Neural crest cell (in vitro differentiated cells): ENCODE data around the gene MELTF. TPM values are rescaled to one million over a fixed set of nuclear protein-coding genes. Genes with fewer than 3 reads are reported as not detected.

ENCODE experiments used
- DNase-seq: peaks from one replicate; pipeline ENCODE4 v3.0.0; 2021; ENCODE audit warnings: low read depth, mixed read lengths, low spot score
- H3K27ac Mint-ChIP-seq: one replicate; pipeline ENCODE4 v1.8.0; 2021; ENCODE audit warnings: mild to moderate bottlenecking, mixed read lengths; ENCODE audit not compliant: unreplicated experiment
- H3K27me3 Mint-ChIP-seq: 2 replicates; pipeline ENCODE4 v1.8.0; 2021; ENCODE audit warnings: low read depth, mild to moderate bottlenecking, mixed read lengths
- H3K36me3 Mint-ChIP-seq: 2 replicates; pipeline ENCODE4 v1.8.0; 2021; ENCODE audit warnings: low read depth, mild to moderate bottlenecking, mixed read lengths
- H3K4me1 Mint-ChIP-seq: 2 replicates; pipeline ENCODE4 v1.8.0; 2021; ENCODE audit warnings: mixed read lengths
- H3K4me3 Mint-ChIP-seq: one replicate; pipeline ENCODE4 v1.8.0; 2021; ENCODE audit warnings: mild to moderate bottlenecking, mixed read lengths
- H3K9me3 Mint-ChIP-seq: 2 replicates; pipeline ENCODE4 v1.8.0; 2021; ENCODE audit warnings: mixed read lengths
- total RNA-seq: library from RNA; stranded (reverse); gene quantifications from 2 replicates; pipeline ENCODE4 v1.2.1, GENCODE V29; 2021
- TF ChIP-seq, protein P1 (sequence below): fragments of 200-600 bp; sonication (generic); conservative IDR thresholded peaks from 2 replicates; pipeline ENCODE4 v1.5.0; 2021; ENCODE audit warnings: antibody characterized with exemption, mild to moderate bottlenecking

Gene MELTF
- total RNA-seq, 1 donor from 2014 or later, result 3.9 TPM

DNA sequence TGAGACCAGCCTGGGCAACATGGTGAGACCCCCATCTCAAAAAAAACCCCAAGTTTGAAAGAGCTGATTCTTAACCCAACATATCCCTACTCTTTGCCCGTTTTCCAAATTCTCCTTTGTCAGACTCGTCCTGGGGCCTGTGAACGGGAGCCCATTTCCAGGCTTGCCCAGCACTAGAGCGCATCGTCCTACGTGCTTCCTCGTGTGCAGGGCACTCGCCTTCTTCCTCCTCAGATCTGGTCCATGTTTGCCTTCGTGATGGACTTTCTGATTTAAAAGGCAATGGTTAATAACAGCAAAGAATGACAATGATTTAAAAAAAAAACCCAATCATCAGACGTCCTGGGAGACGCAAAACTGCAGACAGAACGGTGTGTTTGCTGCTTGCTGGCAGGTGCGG lies 10.1 kb downstream of the MELTF start:
- H3K9me3 Mint-ChIP-seq, result no peaks in the 10 kb centered on the region
- H3K4me3 Mint-ChIP-seq, result peak overlapping the region; percentile 13
- peaks cover 4% of the 10 kb centered on the region for H3K27me3 Mint-ChIP-seq
- H3K4me1 Mint-ChIP-seq, result peaks cover 41% of the 10 kb centered on the region
- TF ChIP-seq, protein P1, sequence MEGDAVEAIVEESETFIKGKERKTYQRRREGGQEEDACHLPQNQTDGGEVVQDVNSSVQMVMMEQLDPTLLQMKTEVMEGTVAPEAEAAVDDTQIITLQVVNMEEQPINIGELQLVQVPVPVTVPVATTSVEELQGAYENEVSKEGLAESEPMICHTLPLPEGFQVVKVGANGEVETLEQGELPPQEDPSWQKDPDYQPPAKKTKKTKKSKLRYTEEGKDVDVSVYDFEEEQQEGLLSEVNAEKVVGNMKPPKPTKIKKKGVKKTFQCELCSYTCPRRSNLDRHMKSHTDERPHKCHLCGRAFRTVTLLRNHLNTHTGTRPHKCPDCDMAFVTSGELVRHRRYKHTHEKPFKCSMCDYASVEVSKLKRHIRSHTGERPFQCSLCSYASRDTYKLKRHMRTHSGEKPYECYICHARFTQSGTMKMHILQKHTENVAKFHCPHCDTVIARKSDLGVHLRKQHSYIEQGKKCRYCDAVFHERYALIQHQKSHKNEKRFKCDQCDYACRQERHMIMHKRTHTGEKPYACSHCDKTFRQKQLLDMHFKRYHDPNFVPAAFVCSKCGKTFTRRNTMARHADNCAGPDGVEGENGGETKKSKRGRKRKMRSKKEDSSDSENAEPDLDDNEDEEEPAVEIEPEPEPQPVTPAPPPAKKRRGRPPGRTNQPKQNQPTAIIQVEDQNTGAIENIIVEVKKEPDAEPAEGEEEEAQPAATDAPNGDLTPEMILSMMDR, result no peak
- no peak for DNase-seq
- no peaks in the 10 kb centered on the region for H3K36me3 Mint-ChIP-seq
- peak overlapping the region; percentile 54 for H3K27ac Mint-ChIP-seq

- DNase-seq, result no peak
- TF ChIP-seq, protein P1, result no peak
- peaks cover 38% of the 10 kb centered on the region for H3K4me1 Mint-ChIP-seq
- no peaks in the 10 kb centered on the region for H3K9me3 Mint-ChIP-seq
- H3K27me3 Mint-ChIP-seq, result peaks cover 3% of the 10 kb centered on the region
- no peaks in the 10 kb centered on the region for H3K36me3 Mint-ChIP-seq
- H3K27ac Mint-ChIP-seq, result peak overlapping the region; percentile 54
- H3K4me3 Mint-ChIP-seq, result peak overlapping the region; percentile 13
Observed at GRCh38 chr3:197019021-197019420, 10.6 kb downstream of the MELTF start.

DNA sequence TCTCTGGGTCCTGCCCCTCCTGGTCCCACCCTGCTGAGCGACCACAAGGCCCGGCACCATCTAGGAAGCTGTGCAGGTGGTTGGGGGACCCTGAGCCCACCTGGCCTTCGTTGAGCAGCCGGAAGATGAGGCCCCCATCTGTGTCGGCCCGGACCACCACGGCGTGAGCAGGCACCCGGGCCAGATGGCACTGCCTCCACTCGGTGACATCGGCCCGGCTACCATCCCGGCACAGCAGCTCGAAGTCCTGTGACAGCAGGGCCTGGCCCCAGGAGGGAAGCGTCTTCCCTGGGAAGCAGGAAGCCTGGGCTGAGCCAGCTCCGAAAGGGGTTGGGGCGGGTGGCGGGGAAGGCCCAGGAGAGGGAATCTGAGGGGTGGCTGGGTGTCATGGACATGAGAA lies 12.6 kb downstream of the MELTF start:
- Mint-ChIP-seq H3K27me3 (no peaks in the 10 kb centered on the region), H3K4me3 (no peak overlapping the region), H3K4me1 (peaks cover 34% of the 10 kb centered on the region), H3K9me3 (no peaks in the 10 kb centered on the region), H3K36me3 (no peaks in the 10 kb centered on the region), H3K27ac (no peak overlapping the region)
- TF ChIP-seq, protein P1, result no peak
- DNase-seq, result no peak

- no peak for DNase-seq
- H3K27ac Mint-ChIP-seq, result no peak overlapping the region
- H3K4me1 Mint-ChIP-seq, result peaks cover 31% of the 10 kb centered on the region
Observed at GRCh38 chr3:197015790-197016736, 13.6 kb downstream of the MELTF start.

GRCh38 chr3:197014942-197015575 lies 14.6 kb downstream of the MELTF start:
- Mint-ChIP-seq H3K27me3 (no peaks in the 10 kb centered on the region), H3K9me3 (no peaks in the 10 kb centered on the region), H3K36me3 (no peaks in the 10 kb centered on the region), H3K4me1 (peaks cover 27% of the 10 kb centered on the region), H3K27ac (no peak overlapping the region), H3K4me3 (no peak overlapping the region)
- no peak for DNase-seq
- TF ChIP-seq, protein P1, result no peak

More at GRCh38 chr3:197015790-197016736, 13.6 kb downstream of the MELTF start:
- Mint-ChIP-seq H3K9me3 (no peaks in the 10 kb centered on the region), H3K36me3 (no peaks in the 10 kb centered on the region), H3K27me3 (no peaks in the 10 kb centered on the region), H3K4me3 (no peak overlapping the region)
- TF ChIP-seq, protein P1, result no peak
